Measurements from ENCODE around the gene CUL9.

CUL9 gene

GRCh38 chr6:43271944-43272343 lies 89.9 kb downstream of the CUL9 start:
- no peak for DNase-seq (ENCODE audit: low read depth in 1 of 2, low spot score in 1 of 2)
- H3K27ac ChIP-seq (replicated peaks): no peak overlapping the region
- no peak overlapping the region for H3K4me3 ChIP-seq (replicated peaks; ENCODE audit: insufficient read depth, low read length)
- peaks cover 74% of the 10 kb centered on the region for H3K27me3 ChIP-seq (ENCODE audit: insufficient read depth, poor library complexity, severe bottlenecking)
- TF ChIP-seq REST (IDR thresholded peaks at IDR 0.05; ENCODE audit: insufficient replicate concordance, low read depth): no peak
- no peak for TF ChIP-seq GABPA (IDR thresholded peaks at IDR 0.05; ENCODE audit: low read depth)
- no peak for TF ChIP-seq CTCF (IDR thresholded peaks at IDR 0.05; ENCODE audit: insufficient read depth, low read length)
- no peak for TF ChIP-seq SPI1 (IDR thresholded peaks at IDR 0.05; ENCODE audit: borderline replicate concordance, low read depth)

- DNase-seq (ENCODE audit: low read depth in 1 of 2, low spot score in 1 of 2): no peak
- TF ChIP-seq CTCF (IDR thresholded peaks at IDR 0.05; ENCODE audit: insufficient read depth, low read length) (no peak), SPI1 (IDR thresholded peaks at IDR 0.05; ENCODE audit: borderline replicate concordance, low read depth) (no peak)
- Histone ChIP-seq H3K27ac (replicated peaks) (no peak overlapping the region), H3K27me3 (ENCODE audit: insufficient read depth, poor library complexity, severe bottlenecking) (peaks cover 72% of the 10 kb centered on the region), H3K4me3 (replicated peaks; ENCODE audit: insufficient read depth, low read length) (no peak overlapping the region)
These were observed 91.7 kb downstream of the CUL9 start for GRCh38 chr6:43273707-43274106.

All from HL-60 (cell line).